K562 (cell line): Measurements from ENCODE around the gene ZKSCAN5. TPM values are rescaled to one million over a fixed set of nuclear protein-coding genes. Genes with fewer than 3 reads are reported as not detected.
"Not testable (repeated sequence)": the region's sequence is repeated elsewhere in the genome, so short reads cannot be mapped to it uniquely, and the experiment has no call there.

Source experiments
- ATAC-seq: fragments of 200-7000 bp; cut with Tn5 transposase; 3 replicates; pipeline ENCODE4 v1.9.1; 2020; ENCODE audit warnings: moderate library complexity
- BruUV-seq: library from RNA; stranded (reverse); fragments of 400-500 nt; replicated peaks from 2 replicates; lab custom pipeline; 2021; lab: Mats Ljungman, UMichigan
- CTCF ChIA-PET: fragments of 300-600 bp; formaldehyde crosslinking; extraction: SDS; loops from one replicate; lab custom pipeline; 2021; ENCODE audit warnings: low intra/inter-chr PET ratio; lab: Yijun Ruan, JAX
- POLR2A ChIA-PET: fragments of 300-600, 350-650 bp; sonication (Branson Sonifier 250); formaldehyde crosslinking; extraction: SDS; loops from one replicate; lab custom pipeline; 2021; ENCODE audit warnings: antibody characterized with exemption, inconsistent platforms; lab: Yijun Ruan, JAX
- DNase-seq, 4 experiments: peaks; one replicate each; pipeline versions ENCODE4 v3.0.0 to v3.0.0-alpha.2; 2011 to 2018; ENCODE audit warnings: low spot score in 3 of 4, mixed read lengths in 3 of 4; ENCODE audit errors: extremely low read depth in 1 of 4
- FAIRE-seq: peaks from 2 replicates; lab custom pipeline; 2011; peaks lifted over from hg19 to GRCh38; lab: Jason Lieb, UNC
- H2AFZ ChIP-seq: 2 replicates; pipeline ENCODE4 v1.6.0; 2011; ENCODE audit warnings: low read depth, low read length, control low read depth, inconsistent platforms
- H3K27ac ChIP-seq: fragments of 200-600 bp; 3 replicates; pipeline ENCODE4 v1.8.0; 2011; ENCODE audit warnings: low read depth, mild to moderate bottlenecking, control low read depth, inconsistent platforms, low read length, moderate library complexity, mixed read lengths; ENCODE audit errors: extremely low read depth
- H3K27me3 ChIP-seq, 2 experiments: fragments of 300-600 bp in 1 of 2; 2 replicates in 1 of 2; 3 replicates in 1 of 2; pipeline versions ENCODE4 v1.6.0 to v1.8.0; 2011; ENCODE audit warnings: inconsistent platforms in 2 of 2, low read length in 2 of 2, mild to moderate bottlenecking in 1 of 2, mixed read lengths in 1 of 2, moderate library complexity in 1 of 2; ENCODE audit not compliant: control insufficient read depth in 2 of 2, insufficient read depth in 2 of 2
- H3K36me3 ChIP-seq: fragments of 300-600 bp; 3 replicates; pipeline ENCODE4 v1.8.0; 2011; ENCODE audit warnings: mild to moderate bottlenecking, low read length, inconsistent platforms; ENCODE audit not compliant: control insufficient read depth, insufficient read depth
- H3K4me1 ChIP-seq, 2 experiments: fragments of 200-600 bp in 1 of 2; replicated peaks in 1 of 2; 2 replicates in 1 of 2; 3 replicates in 1 of 2; pipeline versions ENCODE4 v1.5.1 to v1.8.0; 2011; ENCODE audit warnings: inconsistent platforms in 2 of 2, low read length in 2 of 2, mild to moderate bottlenecking in 1 of 2, mixed read lengths in 1 of 2, moderate library complexity in 1 of 2; ENCODE audit not compliant: control insufficient read depth in 2 of 2, insufficient read depth in 2 of 2
- H3K4me2 ChIP-seq: 2 replicates; pipeline ENCODE4 v1.6.1; 2011; ENCODE audit warnings: low read length, control low read depth, inconsistent platforms, mixed read lengths; ENCODE audit not compliant: insufficient read depth
- H3K4me3 ChIP-seq: fragments of 200-600 bp; sonication (generic), shearing (Covaris generic); 2 replicates; pipeline ENCODE4 v1.5.1; 2016; ENCODE audit warnings: control low read depth, inconsistent platforms
- H3K79me2 ChIP-seq: fragments of 200-600 bp; 3 replicates; pipeline ENCODE4 v1.8.0; 2011; ENCODE audit warnings: low read length, inconsistent platforms; ENCODE audit not compliant: control insufficient read depth, insufficient read depth
- H3K9ac ChIP-seq, 2 experiments: 2 replicates each; pipeline versions ENCODE4 v1.6.0 to v1.6.1; 2011; ENCODE audit warnings: low read depth in 2 of 2, low read length in 2 of 2, control low read depth in 1 of 2, inconsistent platforms in 1 of 2, mild to moderate bottlenecking in 1 of 2, mixed read lengths in 1 of 2; ENCODE audit not compliant: insufficient read depth in 1 of 2
- H3K9me1 ChIP-seq: one replicate; pipeline ENCODE4 v1.6.0; 2011; ENCODE audit warnings: inconsistent platforms, mild to moderate bottlenecking, low read length, moderate library complexity; ENCODE audit not compliant: control insufficient read depth, insufficient read depth
- H3K9me3 ChIP-seq: replicated peaks from 2 replicates; pipeline ENCODE4 v1.5.1; 2011; ENCODE audit warnings: low read depth, low read length, inconsistent platforms; ENCODE audit not compliant: control insufficient read depth, insufficient read depth
- H4K20me1 ChIP-seq: replicated peaks from 2 replicates; pipeline ENCODE4 v1.6.1; 2011; ENCODE audit warnings: low read length, inconsistent platforms, mixed read lengths; ENCODE audit not compliant: control insufficient read depth, insufficient read depth
- HNRNPLL ChIP-seq: fragments of 200-400 bp; formaldehyde crosslinking; IDR thresholded peaks from 2 replicates; pipeline ENCODE4 v1.6.1; 2017; ENCODE audit warnings: low read length, low read depth, mild to moderate bottlenecking; ENCODE audit not compliant: poor library complexity, severe bottlenecking
- JUNB ChIP-seq: fragments of 450-650 bp; formaldehyde crosslinking; conservative IDR thresholded peaks from 2 replicates; pipeline ENCODE4 v1.4.0; 2020; ENCODE audit warnings: mild to moderate bottlenecking
- MED1 ChIP-seq: sonication (generic); formaldehyde crosslinking; IDR thresholded peaks from 2 replicates; pipeline ENCODE4 v1.8.1; 2023; ENCODE audit warnings: missing genetic modification reagents, borderline replicate concordance
- NCOA1 ChIP-seq: fragments of 450-650 bp; IDR thresholded peaks from 2 replicates; pipeline ENCODE4 v1.6.1; 2016; ENCODE audit warnings: low read depth
- POLR2AphosphoS5 ChIP-seq: IDR thresholded peaks from 2 replicates; pipeline ENCODE4 v1.6.1; 2011; ENCODE audit warnings: mild to moderate bottlenecking, low read depth, low read length, moderate library complexity; ENCODE audit not compliant: control insufficient read depth, insufficient read depth
- ZNF121 ChIP-seq: sonication (generic); formaldehyde crosslinking; conservative IDR thresholded peaks from 2 replicates; pipeline ENCODE4 v1.8.0; 2022; ENCODE audit warnings: missing genetic modification reagents
- ZNF134 ChIP-seq: fragments of 250-450 bp; sonication (Bioruptor Pico); conservative IDR thresholded peaks from 2 replicates; pipeline ENCODE4 v1.4.0; 2020
- ZNF699 ChIP-seq: fragments of 250-450 bp; sonication (Bioruptor Pico); IDR thresholded peaks from 2 replicates; pipeline ENCODE4 v1.8.0; 2021; ENCODE audit warnings: mild to moderate bottlenecking, moderate library complexity; ENCODE audit not compliant: insufficient replicate concordance
- WGBS: fragments of 100-300 bp; shearing (Covaris generic); methylation state at CpG from one replicate; pipeline ENCODE4 v1.1.6; 2016; ENCODE audit warnings: low coverage, mixed read lengths; ENCODE audit not compliant: insufficient coverage; ENCODE audit errors: missing lambda C conversion rate; 5-methylcytosine and 5-hydroxymethylcytosine counted together
- in situ Hi-C: fragments of 300-500 bp; cut with MboI; formaldehyde crosslinking; loops from 4 replicates; pipeline ENCODE4 v1.15.0; 2018; ENCODE audit warnings: inconsistent platforms, mixed read lengths
- intact Hi-C: fragments of 100-400 bp; cut with micrococcal nuclease; formaldehyde crosslinking; loops from 2 replicates; pipeline ENCODE4 v1.14.2; 2022
- polyA plus RNA-seq, 8 experiments: library from polyadenylated mRNA; depleted of rRNA in 4 of 8; stranded (reverse) in 5 of 8; unstranded in 3 of 8; fragments of >200 nt; fragmentation: Nextera tagmentation in 2 of 8; fragmentation: Illumina TruSeq in 1 of 8; extraction: Ambion mirVana in 2 of 8; extraction: Trizol in 1 of 8; gene quantifications; 2 replicates each; pipeline versions ENCODE4 v1.2.1 to v1.2.3, GENCODE V29; 2011 to 2014; ENCODE audit warnings: inconsistent platforms in 1 of 8, missing spikeins in 1 of 8
- total RNA-seq, 7 experiments: library from RNA; depleted of rRNA in 6 of 7; stranded (reverse); fragments of >200 nt in 6 of 7; fragmentation: Illumina TruSeq in 2 of 7; extraction: Trizol in 2 of 7; gene quantifications; 2 replicates each; pipeline versions ENCODE4 v1.2.1 to v1.2.3, GENCODE V29; 2011 to 2021; ENCODE audit warnings: low replicate concordance in 1 of 7
- TF ChIP-seq, protein P1 (sequence below): fragments of 250-450 bp; sonication (Bioruptor Pico); IDR thresholded peaks from 2 replicates; pipeline ENCODE4 v1.8.0; 2021; ENCODE audit warnings: mild to moderate bottlenecking, moderate library complexity
- TF ChIP-seq, protein P2 (sequence below): sonication (generic); formaldehyde crosslinking; IDR thresholded peaks from 2 replicates; pipeline ENCODE4 v1.8.0; 2022; ENCODE audit warnings: mild to moderate bottlenecking, missing genetic modification reagents

Gene ZKSCAN5
- total and polyA plus RNA-seq, 9 of the 15 experiments (the other 6 are each of a cell fraction or from before 2014, with no cell fraction given): 4.2 to 19.0 (median 15.0) TPM

DNA sequence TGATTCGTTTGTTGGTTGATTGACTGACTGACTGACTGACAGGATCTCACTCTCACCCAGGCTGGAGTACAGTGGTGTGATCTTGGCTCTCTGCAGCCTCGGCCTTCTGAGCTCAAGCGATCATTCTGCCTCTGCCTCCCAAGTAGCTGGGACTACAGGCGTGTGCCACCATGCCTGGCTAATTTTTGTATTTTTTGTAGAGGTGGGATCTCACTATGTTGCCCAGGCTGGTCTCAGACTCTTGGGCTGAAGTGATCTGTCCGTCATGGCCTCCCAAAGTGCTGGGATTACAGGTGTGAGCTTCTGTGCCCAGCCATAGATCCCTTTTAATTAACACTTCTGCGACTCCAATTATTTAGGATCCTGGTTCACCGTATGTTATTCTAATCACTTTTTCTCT is 64.3 kb downstream of the ZKSCAN5 start:
- BruUV-seq, H4K20me1 ChIP-seq, H3K4me1 ChIP-seq, intact Hi-C loops, H3K27me3 ChIP-seq, H3K27ac ChIP-seq, H3K4me3 ChIP-seq: not testable (repeated sequence)
- peaks cover 20% of the 10 kb centered on the region; the same call in 2 of the 3 replicates for H3K79me2 ChIP-seq
- H3K36me3 ChIP-seq: peaks cover 83% of the 10 kb centered on the region
- 94% methylated on average over 7 of the region's 7 CpGs for WGBS
- TF ChIP-seq ZNF121 (CRISPR knock-in tag): peak; percentile 78
- TF ChIP-seq, all 486 proteins: peak for 1; not testable (repeated sequence) for 485
- H3K9me1 ChIP-seq, H2AFZ ChIP-seq, CTCF ChIA-PET, H3K9ac ChIP-seq, ATAC-seq, in situ Hi-C loops, H3K4me2 ChIP-seq, DNase-seq, H3K9me3 ChIP-seq, FAIRE-seq: not testable (repeated sequence)
- POLR2A ChIA-PET: interaction anchor here (0.7 to 1.5 kb wide), 3 partner anchors 9 to 100 kb away, joined by 3 to 6 read pairs (median 3); partner anchors contain the start of gene ZNF655

DNA sequence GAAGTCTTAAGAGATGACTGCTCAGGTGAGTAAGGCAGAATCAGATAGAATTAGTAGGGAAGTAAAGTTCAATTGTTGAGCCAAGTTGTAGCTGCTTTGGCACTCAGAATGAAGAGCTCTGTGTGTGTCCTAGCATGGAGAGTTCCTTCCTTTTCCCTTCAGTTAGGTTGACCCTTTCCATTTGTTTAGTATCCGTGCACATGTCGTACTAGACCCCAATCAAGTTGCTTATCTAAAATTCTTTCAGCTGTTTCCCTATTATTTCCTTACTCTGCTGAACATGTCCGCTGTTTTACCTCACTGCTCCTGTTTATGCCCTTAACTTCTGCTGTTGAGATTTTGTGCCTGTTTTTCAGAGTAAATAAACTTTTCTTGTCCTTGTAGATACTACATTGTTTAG is 67.3 kb downstream of the ZKSCAN5 start:
- in situ Hi-C loops (no loop called here), intact Hi-C loops (no loop called here)
- H3K4me2 ChIP-seq: no peak overlapping the region
- no peaks in the 10 kb centered on the region for H3K9me3 ChIP-seq
- no peaks in the 10 kb centered on the region for H3K4me1 ChIP-seq
- POLR2A ChIA-PET: interaction anchor here (0.8 to 3.6 kb wide), 4 partner anchors 8 to 18 kb away, joined by 3 to 21 read pairs (median 3); partner anchors contain the start of gene ZNF655
- H3K9ac ChIP-seq: no peak overlapping the region
- no peaks in the 10 kb centered on the region for H4K20me1 ChIP-seq
- H3K36me3 ChIP-seq: peaks cover 60% of the 10 kb centered on the region
- 98% methylated on average over 3 of the region's 3 CpGs for WGBS
- DNase-seq: no peak
- TF ChIP-seq JUNB (CRISPR knock-in tag) (no peak), ZNF699 (CRISPR knock-in tag) (no peak), MED1 (CRISPR knock-in tag) (no peak), POLR2AphosphoS5 (no peak), ZNF134 (CRISPR knock-in tag) (no peak), HNRNPLL (no peak), NCOA1 (no peak)
- TF ChIP-seq, protein P1, sequence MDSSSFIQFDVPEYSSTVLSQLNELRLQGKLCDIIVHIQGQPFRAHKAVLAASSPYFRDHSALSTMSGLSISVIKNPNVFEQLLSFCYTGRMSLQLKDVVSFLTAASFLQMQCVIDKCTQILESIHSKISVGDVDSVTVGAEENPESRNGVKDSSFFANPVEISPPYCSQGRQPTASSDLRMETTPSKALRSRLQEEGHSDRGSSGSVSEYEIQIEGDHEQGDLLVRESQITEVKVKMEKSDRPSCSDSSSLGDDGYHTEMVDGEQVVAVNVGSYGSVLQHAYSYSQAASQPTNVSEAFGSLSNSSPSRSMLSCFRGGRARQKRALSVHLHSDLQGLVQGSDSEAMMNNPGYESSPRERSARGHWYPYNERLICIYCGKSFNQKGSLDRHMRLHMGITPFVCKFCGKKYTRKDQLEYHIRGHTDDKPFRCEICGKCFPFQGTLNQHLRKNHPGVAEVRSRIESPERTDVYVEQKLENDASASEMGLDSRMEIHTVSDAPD (CRISPR knock-in tag): no peak
- TF ChIP-seq, protein P2, sequence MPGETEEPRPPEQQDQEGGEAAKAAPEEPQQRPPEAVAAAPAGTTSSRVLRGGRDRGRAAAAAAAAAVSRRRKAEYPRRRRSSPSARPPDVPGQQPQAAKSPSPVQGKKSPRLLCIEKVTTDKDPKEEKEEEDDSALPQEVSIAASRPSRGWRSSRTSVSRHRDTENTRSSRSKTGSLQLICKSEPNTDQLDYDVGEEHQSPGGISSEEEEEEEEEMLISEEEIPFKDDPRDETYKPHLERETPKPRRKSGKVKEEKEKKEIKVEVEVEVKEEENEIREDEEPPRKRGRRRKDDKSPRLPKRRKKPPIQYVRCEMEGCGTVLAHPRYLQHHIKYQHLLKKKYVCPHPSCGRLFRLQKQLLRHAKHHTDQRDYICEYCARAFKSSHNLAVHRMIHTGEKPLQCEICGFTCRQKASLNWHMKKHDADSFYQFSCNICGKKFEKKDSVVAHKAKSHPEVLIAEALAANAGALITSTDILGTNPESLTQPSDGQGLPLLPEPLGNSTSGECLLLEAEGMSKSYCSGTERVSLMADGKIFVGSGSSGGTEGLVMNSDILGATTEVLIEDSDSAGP: no peak
- no peaks in the 10 kb centered on the region for H3K9me1 ChIP-seq
- H3K27ac ChIP-seq: no peak overlapping the region
- no TSS peak for BruUV-seq
- no peak for ATAC-seq
- no peaks in the 10 kb centered on the region for H3K27me3 ChIP-seq
- CTCF ChIA-PET: no interaction called here
- peaks cover 4% of the 10 kb centered on the region; the same call in 2 of the 3 replicates for H3K79me2 ChIP-seq
- peak; percentile 61 for FAIRE-seq
- H3K4me3 ChIP-seq: no peak overlapping the region
- H2AFZ ChIP-seq: no peak overlapping the region
